Glomerular endothelial cell (primary cell): ENCODE measurements around the gene RBM23. TPM values are rescaled to one million over a fixed set of nuclear protein-coding genes. Genes with fewer than 3 reads are reported as not detected.
"Not testable (repeated sequence)": the region's sequence is repeated elsewhere in the genome, so short reads cannot be mapped to it uniquely, and the experiment has no call there.

Source experiments
- DNase-seq: peaks from one replicate; pipeline ENCODE4 v3.0.0-alpha.2; 2011; ENCODE audit warnings: low read depth, low spot score; ENCODE audit errors: extremely low read depth
- total RNA-seq: library from RNA; depleted of rRNA; stranded (reverse); fragments of >200 nt; gene quantifications from 2 replicates; pipeline ENCODE4 v1.2.3, GENCODE V29; 2015

Gene RBM23
- total RNA-seq, 1 donor from 2014 or later = 65.2 TPM

DNA sequence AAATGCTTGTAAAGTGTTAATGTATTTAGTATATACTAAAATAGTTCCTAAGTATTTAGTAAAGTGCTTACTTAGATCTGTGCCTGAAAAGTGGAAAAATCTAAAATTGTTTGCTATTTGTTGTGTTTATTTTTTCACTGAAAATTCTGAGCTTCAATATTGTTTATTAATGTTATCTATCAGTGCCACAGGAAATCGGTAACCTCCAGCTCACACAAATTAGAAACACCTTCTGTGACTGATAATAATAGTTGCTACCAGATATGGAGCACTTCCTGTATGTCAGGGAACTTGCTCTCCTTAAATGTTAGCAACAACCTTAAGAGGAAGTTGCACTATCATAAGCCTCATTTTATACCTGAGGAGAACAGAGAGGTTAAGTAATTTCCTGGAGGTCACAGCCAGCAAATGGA lies 48.1 kb downstream of the RBM23 start:
- DNase-seq = no peak

DNA sequence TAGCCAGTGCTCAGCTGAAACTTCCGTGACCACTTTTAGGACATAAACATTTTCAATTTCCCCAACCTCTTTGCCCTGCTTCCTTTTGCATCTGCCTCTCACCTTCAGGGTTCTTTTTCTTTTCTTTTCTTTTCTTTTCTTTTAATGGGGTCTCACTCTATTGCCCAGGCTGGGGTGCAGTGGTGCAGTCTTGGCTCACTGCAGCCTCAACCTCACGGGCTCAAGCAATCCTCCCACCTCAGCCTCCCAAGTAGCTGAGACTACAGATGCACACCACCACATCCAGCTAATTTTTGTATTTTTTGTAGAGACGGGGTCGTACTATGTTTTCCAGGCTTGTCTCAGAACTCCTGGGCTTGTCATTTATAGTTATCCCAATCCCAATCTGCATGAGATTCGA lies 52.1 kb downstream of the RBM23 start:
- no peak for DNase-seq

DNA sequence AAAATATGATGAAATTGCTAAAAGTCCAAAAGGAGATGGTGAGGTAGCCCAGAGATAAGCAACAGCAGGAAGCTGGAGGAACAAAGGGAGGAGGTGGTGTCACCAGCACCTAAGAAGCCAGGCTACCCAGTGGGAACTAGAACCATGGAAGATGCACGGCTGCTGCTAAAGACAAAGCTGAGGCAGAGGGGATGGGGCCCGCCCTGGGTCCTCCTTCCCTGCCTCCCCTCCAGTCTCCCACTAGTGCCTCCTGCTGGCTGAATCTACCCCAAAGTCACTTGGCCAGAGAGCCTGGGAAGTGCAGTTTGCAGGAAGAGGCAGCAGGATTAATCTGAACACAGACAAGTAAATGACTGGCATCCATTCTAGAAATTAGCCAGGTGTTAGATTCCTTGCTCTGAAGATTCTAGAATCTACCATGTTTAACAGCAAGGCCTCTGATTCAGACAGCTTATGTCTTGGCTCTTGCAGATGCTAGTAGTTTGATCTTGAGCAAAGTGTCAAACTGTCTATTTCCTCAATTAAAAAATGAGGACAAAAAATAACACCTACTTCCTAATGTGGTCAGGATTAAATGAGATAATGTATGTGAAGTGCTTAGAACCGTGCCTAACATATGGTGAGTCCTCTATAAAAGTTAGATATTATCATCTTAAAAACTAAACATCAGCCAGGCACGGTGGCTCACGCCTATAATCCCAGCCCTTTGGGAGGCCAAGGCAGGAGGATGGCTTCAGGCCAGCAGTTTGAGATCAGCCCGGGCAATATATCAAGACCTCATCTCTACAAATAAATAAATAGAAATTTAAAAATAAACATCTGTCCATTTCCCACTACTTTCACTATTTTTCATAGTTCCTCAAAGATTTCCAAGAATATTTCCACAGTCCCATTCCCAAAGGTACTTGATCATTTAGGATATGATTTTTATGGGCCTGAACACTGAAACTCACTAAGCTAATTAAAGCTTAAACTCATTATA lies 53.2 kb downstream of the RBM23 start:
- no peak for DNase-seq

DNA sequence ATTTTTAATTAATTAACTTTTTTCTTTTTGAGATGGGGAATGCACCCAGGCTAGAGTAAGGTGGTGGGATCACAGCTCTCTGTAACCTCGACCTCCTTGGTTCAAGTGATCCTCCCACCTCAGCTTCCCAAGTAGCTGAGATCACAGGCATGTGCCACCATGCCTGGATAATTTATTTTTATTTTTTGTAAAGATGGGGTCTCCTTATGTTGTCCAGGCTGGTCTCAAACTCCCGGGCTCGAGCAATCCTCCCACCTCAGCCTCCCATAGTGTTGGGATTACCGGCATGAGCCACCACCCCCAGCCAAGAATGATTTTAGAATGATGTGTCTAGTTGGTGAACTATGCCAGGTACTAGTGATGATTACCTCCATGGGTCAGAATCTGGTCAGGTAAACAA lies 54.0 kb downstream of the RBM23 start:
- no peak for DNase-seq

DNA sequence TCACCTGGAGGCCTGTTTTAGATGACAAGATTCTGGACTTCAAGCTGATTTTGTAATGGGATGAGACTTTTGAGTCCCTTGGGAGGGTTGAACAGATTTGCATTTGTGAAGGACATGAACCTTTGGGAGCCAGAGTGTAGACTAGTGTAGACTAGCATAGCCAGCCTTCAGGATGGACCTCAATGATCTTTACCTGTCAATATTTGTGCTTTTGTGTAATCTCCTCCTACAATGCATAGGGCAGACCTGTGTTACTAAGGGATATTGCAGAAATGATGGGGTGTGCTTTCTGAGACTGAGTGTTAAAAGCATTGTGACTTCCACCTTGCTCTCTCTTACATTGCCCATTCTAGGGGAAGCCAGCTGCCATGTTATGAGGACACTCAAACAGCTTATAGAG lies 57.3 kb downstream of the RBM23 start:
- no peak for DNase-seq

DNA sequence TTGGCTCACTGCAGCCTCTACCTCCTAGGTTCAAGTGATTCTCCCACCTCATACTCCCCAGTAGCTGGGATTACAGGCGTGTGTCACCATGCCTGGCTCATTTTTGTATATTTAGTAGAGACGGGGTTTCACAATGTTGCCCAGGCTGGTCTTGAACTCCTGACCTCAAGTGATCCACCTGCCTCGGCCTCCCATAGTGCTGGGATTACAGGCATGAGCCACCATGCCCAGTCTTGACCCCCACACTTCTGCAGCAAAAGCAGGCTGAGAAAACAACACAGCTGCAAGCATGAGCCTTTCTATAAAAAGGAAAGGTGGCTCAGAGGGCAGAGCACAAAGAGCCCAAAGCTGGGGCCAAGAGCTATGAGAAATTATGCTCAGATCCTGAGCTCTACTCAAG lies 58.6 kb downstream of the RBM23 start:
- not testable (repeated sequence) for DNase-seq

DNA sequence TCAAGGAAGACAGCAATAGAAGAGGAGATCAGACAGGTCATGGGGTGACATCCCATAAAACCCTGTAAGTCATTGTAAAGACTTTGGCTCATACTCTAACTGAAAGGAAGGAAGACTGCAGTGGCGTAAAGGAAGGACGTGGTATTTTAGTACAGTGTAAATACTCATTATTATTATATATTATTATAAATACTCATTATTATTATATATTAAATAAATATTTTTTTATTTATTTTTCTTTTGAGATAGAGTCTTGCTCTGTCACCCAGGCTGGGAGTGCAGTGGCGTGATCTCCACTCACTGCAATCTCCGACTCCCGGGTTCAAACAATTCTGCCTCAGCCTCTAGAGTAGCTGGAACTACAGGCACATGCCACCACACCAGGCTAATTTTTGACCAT lies 62.5 kb downstream of the RBM23 start:
- DNase-seq = no peak

DNA sequence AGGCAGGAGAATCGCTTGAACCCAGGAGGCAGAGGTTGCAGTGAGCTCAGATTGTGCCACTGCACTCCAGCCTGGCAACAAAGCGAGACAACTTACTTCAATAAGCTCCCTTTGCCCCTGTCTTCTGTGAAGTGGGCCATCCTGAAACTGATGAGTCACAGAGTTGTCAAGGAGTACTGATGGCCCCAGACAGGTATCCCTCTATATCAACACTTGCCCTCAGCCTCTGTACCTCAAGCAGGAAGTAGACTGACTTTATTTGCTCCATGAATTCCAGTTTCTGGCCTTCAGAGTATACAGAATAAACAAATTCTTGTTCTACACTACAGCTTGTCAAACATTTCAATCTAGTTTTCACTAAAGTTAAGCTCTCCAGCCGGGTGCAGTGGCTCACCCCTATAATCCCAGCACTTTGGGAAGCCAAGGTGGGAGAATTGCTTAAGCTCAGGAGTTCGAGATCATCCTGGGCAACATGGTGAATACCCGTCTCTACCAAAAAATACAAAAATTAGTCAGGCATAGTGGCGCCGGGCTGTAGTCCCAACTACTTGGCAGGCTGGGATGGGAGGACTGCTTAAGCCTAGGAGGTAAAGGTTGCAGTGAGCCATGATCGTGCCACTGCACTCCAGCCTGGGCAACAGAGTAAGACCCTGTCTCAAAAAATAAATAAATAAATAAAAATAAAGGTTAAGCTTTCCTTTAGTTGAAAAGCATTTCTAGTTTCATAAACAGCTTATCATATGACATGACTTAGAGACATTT lies 63.8 kb downstream of the RBM23 start:
- DNase-seq = no peak

DNA sequence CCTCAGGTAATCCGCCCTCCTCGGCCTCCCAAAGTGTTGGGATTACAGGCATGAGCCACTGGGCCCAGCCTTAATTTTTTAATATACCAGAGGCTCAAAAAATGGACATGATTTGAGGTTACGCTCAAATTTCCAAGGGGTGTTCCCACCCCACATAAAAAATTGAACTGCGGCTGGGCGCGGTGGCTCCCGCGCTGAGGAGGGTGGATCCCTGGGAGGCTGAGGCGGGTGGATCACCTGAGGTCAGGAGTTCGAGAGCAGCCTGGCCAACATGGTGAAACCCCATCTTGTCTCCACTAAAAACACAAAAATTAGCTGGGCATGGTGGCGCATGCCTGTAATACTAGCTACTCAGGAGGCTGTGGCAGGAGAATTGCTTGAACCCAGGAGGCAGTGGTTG lies 64.7 kb downstream of the RBM23 start:
- DNase-seq = not testable (repeated sequence)

DNA sequence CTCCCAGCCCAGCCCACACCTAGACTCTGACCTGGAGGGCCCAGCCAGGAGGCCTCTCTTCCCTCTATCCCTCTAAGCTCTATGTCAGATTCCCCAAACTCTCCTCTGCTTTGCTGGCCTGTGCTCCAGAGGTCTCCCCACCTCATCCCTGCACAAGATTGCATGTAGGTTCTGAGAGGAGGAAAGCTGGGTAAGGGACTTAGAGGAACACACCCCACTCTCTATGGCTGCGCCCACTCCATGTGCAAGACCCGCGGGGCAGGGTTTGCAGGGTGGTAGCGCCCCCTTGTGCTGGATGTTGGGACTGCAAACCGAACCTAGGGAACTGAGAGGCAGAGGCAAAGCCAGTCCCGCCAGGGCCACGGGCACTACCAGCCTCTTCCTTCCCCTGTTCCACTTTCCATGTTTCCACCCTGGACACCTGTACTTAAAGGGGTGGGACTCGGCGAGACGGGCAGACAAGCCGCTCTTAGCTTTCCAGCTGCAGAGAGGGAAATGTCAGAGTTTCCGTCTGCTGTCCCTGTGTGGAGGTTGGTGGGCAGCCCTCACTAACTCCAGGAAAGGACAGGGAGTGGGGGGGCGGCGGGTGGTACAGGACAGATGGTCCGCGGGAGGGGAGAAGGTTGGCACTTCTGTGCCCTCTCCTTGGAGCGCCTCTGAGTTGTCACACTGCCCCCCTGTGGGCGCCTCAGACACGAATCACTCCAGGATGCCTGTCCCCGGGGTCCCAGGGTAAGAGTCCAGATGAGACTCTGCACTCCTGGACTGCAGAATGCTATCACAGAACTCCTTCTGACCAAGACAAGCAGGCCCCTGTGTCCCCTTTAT lies 65.8 kb downstream of the RBM23 start:
- DNase-seq = no peak

DNA sequence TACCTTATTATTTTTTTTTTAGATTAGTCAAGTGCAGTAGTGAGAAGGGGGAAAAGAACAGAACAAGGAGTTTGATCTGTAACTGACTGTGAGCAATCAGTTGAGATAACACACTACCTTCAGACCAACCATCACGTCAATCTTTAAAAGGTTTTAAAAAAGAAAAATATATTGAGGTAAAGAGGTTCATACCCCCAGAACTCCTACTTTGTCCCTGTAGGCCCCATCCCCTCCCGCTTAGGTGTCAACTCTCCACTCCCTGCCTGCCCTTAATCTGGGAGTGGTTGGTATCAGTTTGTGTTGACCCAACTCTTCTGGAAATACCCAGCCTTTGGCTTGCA lies 66.4 kb downstream of the RBM23 start:
- no peak for DNase-seq

DNA sequence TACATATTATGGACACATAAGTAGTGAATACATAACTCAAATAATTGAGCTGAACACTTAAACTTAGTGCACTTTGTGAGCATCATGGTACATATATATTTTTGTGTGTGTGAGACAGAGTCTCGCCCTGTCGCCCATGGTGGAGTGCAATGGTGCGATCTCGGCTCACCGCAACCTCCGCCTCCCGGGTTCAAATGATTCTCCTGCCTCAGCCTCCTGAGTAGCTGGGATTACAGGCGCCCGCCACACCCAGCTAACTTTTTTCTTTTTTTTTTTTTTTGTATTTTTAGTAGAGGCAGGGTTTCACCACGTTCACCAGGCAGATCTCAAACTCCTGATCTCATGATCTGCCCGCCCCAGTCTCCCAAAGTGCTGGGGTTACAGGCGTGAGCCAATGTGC lies 66.8 kb downstream of the RBM23 start:
- not testable (repeated sequence) for DNase-seq

DNA sequence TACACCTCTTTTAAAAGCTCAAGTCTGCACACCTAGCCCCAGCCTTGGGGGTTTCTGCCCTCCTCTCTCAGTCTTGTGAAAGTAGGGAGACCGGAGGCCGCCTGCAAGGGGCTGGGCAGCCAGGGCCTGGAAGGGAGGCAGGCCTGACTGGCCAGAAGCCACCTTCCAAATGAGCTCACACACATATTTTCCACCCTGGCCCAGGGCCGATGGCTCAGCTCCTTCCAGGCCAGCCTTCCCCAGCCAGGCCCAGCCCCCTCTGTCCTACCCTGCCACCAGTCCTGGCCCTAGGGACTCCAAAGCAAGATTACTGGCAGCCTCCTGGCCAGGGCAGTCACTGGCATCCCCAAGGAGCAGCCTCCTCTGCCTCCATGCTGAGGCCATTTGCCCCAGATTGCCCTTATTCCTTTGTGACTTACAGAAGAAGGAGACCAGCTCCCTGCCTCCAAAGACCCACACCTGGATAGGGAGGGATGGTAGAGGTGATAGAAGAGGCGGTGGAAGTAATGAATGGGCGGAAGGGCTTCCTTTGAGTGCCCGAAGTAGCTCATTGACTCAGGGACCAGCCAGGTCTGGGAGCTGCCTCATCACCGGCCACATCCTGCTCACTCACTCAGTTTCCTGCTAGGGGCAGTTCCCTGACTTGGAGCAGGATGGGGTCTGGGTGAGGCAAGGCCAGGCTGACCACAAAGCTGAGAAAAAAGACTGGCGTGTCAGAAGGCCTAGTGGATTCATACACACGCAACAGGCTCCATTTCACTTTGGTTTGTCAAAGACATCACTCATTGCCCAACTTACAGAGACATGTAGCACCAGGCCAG lies 67.8 kb downstream of the RBM23 start:
- no peak for DNase-seq

DNA sequence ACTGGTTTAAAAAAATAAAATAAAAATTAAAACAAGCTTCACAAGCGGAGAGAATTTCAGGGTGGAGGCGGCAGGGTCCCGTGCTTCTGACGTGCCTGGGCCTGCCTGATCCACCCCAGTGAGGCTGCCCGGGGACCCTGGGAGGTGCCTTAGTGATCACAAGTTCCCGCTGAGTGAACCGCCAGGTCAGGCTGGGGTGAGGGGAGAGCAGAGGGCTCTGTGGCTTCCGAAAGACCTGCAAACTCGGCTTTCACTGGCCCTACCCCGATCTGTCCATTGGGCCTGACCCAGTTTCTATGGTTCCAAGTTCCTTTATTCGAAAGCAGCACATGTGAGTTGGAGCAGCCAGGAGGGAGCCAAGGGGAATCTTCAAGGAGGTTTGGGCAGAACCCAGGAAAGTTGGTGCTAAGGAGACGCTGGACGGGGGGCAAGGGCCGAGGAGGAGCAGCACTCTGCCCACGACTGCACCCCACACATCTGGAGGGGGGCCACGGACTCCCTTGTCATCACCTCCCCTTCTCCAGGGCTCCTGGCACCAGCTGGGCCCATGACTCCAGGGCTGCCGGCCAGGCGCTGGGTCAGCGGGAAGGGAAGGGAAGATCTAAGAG lies 69.6 kb downstream of the RBM23 start:
- no peak for DNase-seq

DNA sequence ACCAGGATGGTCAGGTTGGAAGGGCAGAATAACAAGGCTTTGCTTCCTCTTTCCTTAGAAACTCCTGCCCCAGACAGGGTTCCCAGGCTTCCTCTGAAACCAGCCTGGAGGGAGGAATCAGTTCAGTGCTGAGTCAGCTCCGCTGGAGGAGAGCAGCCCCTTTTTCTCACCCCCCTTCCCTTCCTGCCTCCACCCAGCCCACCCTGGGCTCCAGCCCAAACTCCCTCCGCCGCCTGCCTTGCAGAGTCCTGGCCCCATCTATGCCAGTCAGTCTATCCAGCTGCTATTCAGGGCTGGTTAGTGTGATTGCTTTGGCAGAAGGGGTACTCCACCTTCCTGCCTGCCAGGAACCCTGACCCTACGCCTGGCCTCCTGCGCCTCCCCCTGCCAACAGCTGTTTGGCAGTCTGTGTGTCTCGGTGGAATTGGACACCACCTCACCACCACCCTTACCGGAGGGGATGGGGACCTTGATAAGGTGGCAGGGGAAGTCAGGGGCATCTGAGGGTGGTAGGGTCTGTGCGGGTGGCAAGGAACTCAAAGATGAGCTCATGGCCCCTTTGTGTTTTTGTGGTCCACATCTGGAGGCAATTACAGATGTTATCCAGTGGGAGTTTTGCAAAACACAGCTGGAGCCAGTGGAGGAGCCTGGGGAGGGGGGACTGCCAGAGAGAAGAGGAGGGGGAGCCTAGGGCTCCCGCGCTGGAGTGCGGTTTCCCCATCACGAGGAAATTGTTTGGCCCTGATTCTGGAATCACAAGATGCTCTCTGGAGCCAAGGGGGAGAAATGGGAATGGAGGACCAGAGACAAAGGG lies 70.4 kb downstream of the RBM23 start:
- no peak for DNase-seq

DNA sequence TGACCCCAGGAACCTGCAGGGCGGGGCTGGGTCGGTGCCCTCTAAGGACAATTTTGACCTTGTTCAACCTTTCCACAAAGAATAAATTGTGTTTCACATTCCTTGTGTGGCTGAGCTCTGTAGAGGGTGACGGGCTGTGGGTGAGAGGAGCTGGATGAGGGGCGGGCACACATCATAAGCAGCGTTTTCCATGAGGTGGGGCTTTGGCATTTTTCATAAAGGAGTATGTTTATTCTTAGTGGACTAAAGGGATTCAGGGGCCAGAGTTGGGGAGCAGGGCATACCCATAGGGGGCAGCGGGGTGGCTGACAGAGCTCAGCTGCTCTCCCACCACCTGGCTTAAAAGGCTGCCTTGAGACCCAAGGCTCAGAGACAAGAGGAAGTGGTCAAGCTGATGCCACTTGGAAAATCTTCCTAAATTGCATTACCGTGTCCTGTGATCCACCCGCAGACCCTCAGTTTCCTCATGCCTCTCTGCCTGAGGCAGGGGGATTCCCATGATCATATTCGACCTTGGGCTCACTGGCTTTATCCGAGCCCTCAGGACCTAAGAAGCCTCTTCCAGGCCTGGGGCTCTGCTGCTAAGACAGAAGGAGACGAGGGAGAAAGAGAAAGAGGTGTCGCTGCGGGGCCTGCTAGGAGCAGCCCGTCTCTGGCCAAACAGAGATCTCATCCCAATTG lies 71.1 kb downstream of the RBM23 start:
- DNase-seq = no peak

DNA sequence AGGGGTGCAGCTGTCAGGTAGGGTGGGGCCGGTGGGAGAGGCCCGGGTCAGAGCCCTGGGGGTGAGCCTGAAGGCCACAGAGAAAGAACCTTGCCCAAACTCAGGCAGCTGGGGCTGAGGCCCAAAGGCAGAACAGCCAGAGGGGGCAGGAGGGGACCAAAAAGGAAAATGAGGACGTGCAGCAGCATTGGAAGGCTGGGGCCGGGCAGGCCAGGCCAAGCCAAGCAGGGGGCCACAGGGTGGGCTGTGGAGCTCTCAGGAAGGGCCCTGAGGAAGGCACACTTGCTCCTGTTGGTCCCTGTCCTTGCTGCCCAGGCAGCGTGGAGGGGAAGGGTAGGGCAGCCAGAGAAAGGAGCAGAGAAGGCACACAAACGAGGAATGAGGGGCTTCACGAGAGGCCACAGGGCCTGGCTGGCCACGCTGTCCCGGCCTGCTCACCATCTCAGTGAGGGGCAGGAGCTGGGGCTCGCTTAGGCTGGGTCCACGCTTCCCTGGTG lies 72.1 kb downstream of the RBM23 start:
- no peak for DNase-seq
